Right lobe of liver (tissue), 4 donors: ENCODE results near the gene KLF16.

Source experiments
- CTCF ChIP-seq, 4 donors: fragments of 200-600 bp in 3 of 4; fragments of 450-650 bp in 1 of 4; IDR thresholded peaks; one replicate each; pipeline versions ENCODE4 v1.5.1 to v1.8.0; 2016 to 2022; ENCODE audit warnings: antibody characterized with exemption in 4 of 4, mild to moderate bottlenecking in 2 of 4
- POLR2A ChIP-seq: fragments of 450-650 bp; IDR thresholded peaks from one replicate; pipeline ENCODE4 v1.6.1; 2017; ENCODE audit warnings: antibody characterized with exemption, mild to moderate bottlenecking
- donor health status: DM: no; HTN: no; CAD: no.
- donor health status: DM: no; HTN: no; CAD: no.
- donor health status: DM: no; HTN: yes; CAD: no.

GRCh38 chr19:1862068-1862423 lies 1.3 kb downstream of the KLF16 start:
- TF ChIP-seq CTCF (IDR thresholded peaks at IDR 0.05): no peak
- TF ChIP-seq POLR2A: no peak
